ENCODE results near the gene ITGB6. TPM values are rescaled to one million over a fixed set of nuclear protein-coding genes. Genes with fewer than 3 reads are reported as not detected.

ITGB6 gene
- total RNA-seq, 2 donors from 2014 or later = 7.3 to 12.3 TPM

- no peaks in the 10 kb centered on the region for H3K4me1 ChIP-seq (replicated peaks)
- no peak overlapping the region for H3K4me3 ChIP-seq
- H3K27me3 ChIP-seq (replicated peaks; ENCODE audit: insufficient read depth) = no peaks in the 10 kb centered on the region
- no peaks in the 10 kb centered on the region for H3K9me3 ChIP-seq
- 81% methylated on average over 12 of the region's 12 CpGs for WGBS
- no peak overlapping the region for H3K27ac ChIP-seq
- TF ChIP-seq POLR2A (IDR thresholded peaks at IDR 0.05) (no peak), CTCF (IDR thresholded peaks at IDR 0.05) (no peak), POLR2AphosphoS5 (IDR thresholded peaks at IDR 0.05) (no peak)
- no peak for DNase-seq (ENCODE audit: low spot score)
- intact Hi-C loops (cut with DNase I) = no loop called here
- H3K36me3 ChIP-seq = no peaks in the 10 kb centered on the region
Observed at GRCh38 chr2:160167089-160167740, 32.9 kb downstream of the ITGB6 start.

- Histone ChIP-seq H3K9me3 (no peaks in the 10 kb centered on the region), H3K4me1 (replicated peaks) (no peaks in the 10 kb centered on the region), H3K4me3 (no peak overlapping the region), H3K27ac (no peak overlapping the region), H3K36me3 (no peaks in the 10 kb centered on the region), H3K27me3 (replicated peaks; ENCODE audit: insufficient read depth) (no peaks in the 10 kb centered on the region)
- DNase-seq (ENCODE audit: low spot score) = no peak
- 30% methylated on average over 1 of the region's 1 CpG for WGBS
- TF ChIP-seq POLR2AphosphoS5 (IDR thresholded peaks at IDR 0.05) (peak; percentile 37), POLR2A (IDR thresholded peaks at IDR 0.05) (no peak)
- intact Hi-C loops (cut with DNase I) = no loop called here
Observed at GRCh38 chr2:160165996-160166395, 34.1 kb downstream of the ITGB6 start.

DNA sequence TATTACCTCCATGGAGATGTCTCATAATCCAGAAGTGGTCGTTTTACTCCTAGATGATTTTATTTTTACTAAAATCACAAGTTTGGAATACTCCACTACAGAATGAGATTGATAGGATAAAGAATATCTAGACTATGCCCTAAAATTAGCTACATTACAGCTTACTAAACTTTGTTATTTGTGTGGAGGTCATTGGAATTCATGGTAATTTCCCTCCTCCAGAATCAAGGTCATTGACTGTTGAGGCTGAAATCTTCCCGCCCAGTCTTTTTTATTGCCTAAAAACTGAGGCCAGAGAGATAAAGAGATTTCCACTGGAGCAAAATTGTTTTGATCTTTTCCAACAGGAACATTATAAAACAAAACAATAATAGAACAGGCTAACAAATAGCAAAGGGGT, 35.0 kb downstream of the ITGB6 start:
- H3K9me3 ChIP-seq = no peaks in the 10 kb centered on the region
- TF ChIP-seq POLR2AphosphoS5 (IDR thresholded peaks at IDR 0.05) = no peak
- no peak for TF ChIP-seq CTCF (IDR thresholded peaks at IDR 0.05)
- TF ChIP-seq POLR2A (IDR thresholded peaks at IDR 0.05) = no peak
- intact Hi-C loops (cut with DNase I) = no loop called here
- 29% methylated on average over 2 of the region's 2 CpGs for WGBS
- peak overlapping the region in 1 of 2 donors; percentile 9 for H3K27ac ChIP-seq
- H3K27me3 ChIP-seq (replicated peaks; ENCODE audit: insufficient read depth) = no peaks in the 10 kb centered on the region
- no peaks in the 10 kb centered on the region for H3K36me3 ChIP-seq
- H3K4me1 ChIP-seq (replicated peaks) = no peaks in the 10 kb centered on the region
- DNase-seq (ENCODE audit: low spot score) = no peak
- no peak overlapping the region for H3K4me3 ChIP-seq

- WGBS = 56% methylated on average over 13 of the region's 13 CpGs
- H3K27ac ChIP-seq = no peak overlapping the region
- H3K27me3 ChIP-seq (replicated peaks; ENCODE audit: insufficient read depth) = no peaks in the 10 kb centered on the region
- no peaks in the 10 kb centered on the region for H3K4me1 ChIP-seq (replicated peaks)
- TF ChIP-seq POLR2AphosphoS5 (IDR thresholded peaks at IDR 0.05) = no peak
- TF ChIP-seq CTCF (IDR thresholded peaks at IDR 0.05) = no peak
- TF ChIP-seq POLR2A (IDR thresholded peaks at IDR 0.05) = no peak
- peaks cover 0 to 2% of the 10 kb centered on the region in 2 donors for H3K36me3 ChIP-seq
- no peaks in the 10 kb centered on the region for H3K9me3 ChIP-seq
- intact Hi-C loops (cut with DNase I) = no loop called here
- no peak for DNase-seq (ENCODE audit: low spot score)
- no peak overlapping the region for H3K4me3 ChIP-seq
Observed at GRCh38 chr2:160157861-160158829, 41.9 kb downstream of the ITGB6 start.

DNA sequence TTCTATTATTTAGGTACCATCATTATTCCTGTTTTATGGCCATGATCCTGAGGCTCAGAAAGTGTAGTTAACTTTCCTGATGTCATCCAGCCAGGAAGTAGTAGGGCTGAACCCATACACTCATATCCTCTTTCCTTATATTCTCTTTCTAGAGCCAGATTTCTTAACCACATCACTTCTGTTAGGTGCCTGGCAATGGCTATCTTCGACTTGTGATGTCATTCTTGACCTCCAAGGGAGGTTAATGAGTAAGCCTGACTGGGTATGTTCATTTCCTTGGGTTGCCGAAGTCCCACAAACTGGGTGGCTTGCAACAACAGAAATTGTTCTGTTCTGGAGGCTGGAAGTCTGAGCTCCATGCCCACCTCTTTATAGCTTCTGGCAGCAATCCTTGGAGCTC, 43.4 kb downstream of the ITGB6 start:
- H3K4me1 ChIP-seq (replicated peaks) = no peaks in the 10 kb centered on the region
- no peak for DNase-seq (ENCODE audit: low spot score)
- intact Hi-C loops (cut with DNase I) = no loop called here
- H3K4me3 ChIP-seq = no peak overlapping the region
- no peak overlapping the region for H3K27ac ChIP-seq
- peaks cover 0 to 2% of the 10 kb centered on the region in 2 donors for H3K36me3 ChIP-seq
- 83% methylated on average over 2 of the region's 2 CpGs for WGBS
- no peaks in the 10 kb centered on the region for H3K9me3 ChIP-seq
- no peaks in the 10 kb centered on the region for H3K27me3 ChIP-seq (replicated peaks; ENCODE audit: insufficient read depth)
- no peak for TF ChIP-seq POLR2AphosphoS5 (IDR thresholded peaks at IDR 0.05)
- no peak for TF ChIP-seq POLR2A (IDR thresholded peaks at IDR 0.05)
- no peak for TF ChIP-seq CTCF (IDR thresholded peaks at IDR 0.05)
